B cell (primary cell): ENCODE results near the gene SLC35E3. TPM values are rescaled to one million over a fixed set of nuclear protein-coding genes. Genes with fewer than 3 reads are reported as not detected.

ENCODE experiments used
- ATAC-seq: fragments of 200-7000 bp; cut with Tn5 transposase; one replicate; pipeline ENCODE4 v1.10.0; 2021; ENCODE audit warnings: low read depth, mild to moderate bottlenecking, moderate number of reproducible peaks, moderate library complexity
- CTCF ChIA-PET: fragments of 350-600 bp; sonication (Branson Sonifier 250); formaldehyde crosslinking; loops from one replicate; lab custom pipeline; 2021; ENCODE audit warnings: antibody characterized with exemption, inconsistent platforms; lab: Charles Lee
- POLR2A ChIA-PET: fragments of 350-600 bp; sonication (Branson Sonifier 250); formaldehyde crosslinking; loops from one replicate; lab custom pipeline; 2021; ENCODE audit warnings: antibody characterized with exemption; lab: Charles Lee
- DNase-seq: peaks from one replicate; pipeline ENCODE4 v3.0.0; 2013
- H2AFZ ChIP-seq: 2 replicates; pipeline ENCODE4 v1.6.1; 2012; ENCODE audit warnings: mild to moderate bottlenecking, low read depth, low read length; ENCODE audit not compliant: insufficient read depth, poor library complexity, severe bottlenecking
- H3K27ac ChIP-seq, 2 donors: 1 replicate in 1 of 2; 2 replicates in 1 of 2; pipeline ENCODE4 v1.5.1; 2012 to 2013; ENCODE audit warnings: low read length in 2 of 2, mild to moderate bottlenecking in 2 of 2, moderate library complexity in 1 of 2
- H3K27me3 ChIP-seq, 4 experiments: fragments of 200-600 bp in 1 of 4; sonication (generic) in 1 of 4; replicated peaks in 1 of 4; 1 replicate in 2 of 4; 2 replicates in 2 of 4; pipeline versions ENCODE4 v1.6.1 to v1.7.0; 2013 to 2016; ENCODE audit warnings: low read length in 3 of 4, mild to moderate bottlenecking in 2 of 4, mixed read lengths in 1 of 4, moderate library complexity in 1 of 4; ENCODE audit not compliant: insufficient read depth in 4 of 4, control insufficient read depth in 3 of 4; ENCODE audit errors: control extremely low read depth in 1 of 4
- H3K36me3 ChIP-seq, 2 experiments: replicated peaks in 1 of 2; 1 replicate in 1 of 2; 2 replicates in 1 of 2; pipeline versions ENCODE4 v1.6.1 to v1.7.1; 2013; ENCODE audit warnings: low read length in 1 of 2; ENCODE audit not compliant: insufficient read depth in 2 of 2, control insufficient read depth in 1 of 2; ENCODE audit errors: control extremely low read depth in 1 of 2, extremely low read depth in 1 of 2
- H3K4me1 ChIP-seq, 2 donors: fragments of 200-600 bp in 1 of 2; sonication (generic) in 1 of 2; 1 replicate in 1 of 2; 2 replicates in 1 of 2; pipeline versions ENCODE4 v1.5.1 to v1.6.1; 2013 to 2017; ENCODE audit warnings: low read length in 2 of 2; ENCODE audit not compliant: control insufficient read depth in 2 of 2, insufficient read depth in 2 of 2
- H3K4me2 ChIP-seq: replicated peaks from 2 replicates; pipeline ENCODE3; 2012; ENCODE audit warnings: mild to moderate bottlenecking, low read depth, low read length; ENCODE audit not compliant: poor library complexity, severe bottlenecking
- H3K4me3 ChIP-seq, 5 experiments: fragments of 200-600 bp in 1 of 5; sonication (generic) in 1 of 5; 1 replicate in 3 of 5; 2 replicates in 2 of 5; pipeline versions ENCODE4 v1.5.1 to v1.7.0; 2011 to 2016; ENCODE audit warnings: low read length in 4 of 5, mild to moderate bottlenecking in 4 of 5, low read depth in 2 of 5, control low read depth in 1 of 5, moderate library complexity in 1 of 5; ENCODE audit not compliant: insufficient read depth in 1 of 5; ENCODE audit errors: control extremely low read depth in 1 of 5, extremely low read depth in 1 of 5
- H3K79me2 ChIP-seq: fragments of 200-600 bp; sonication (generic); one replicate; pipeline ENCODE4 v1.6.0; 2016; ENCODE audit warnings: low read length; ENCODE audit not compliant: control insufficient read depth, insufficient read depth
- H3K9ac ChIP-seq: fragments of 200-600 bp; sonication (generic); 2 replicates; pipeline ENCODE4 v1.6.1; 2017; ENCODE audit warnings: mild to moderate bottlenecking, low read length, moderate library complexity
- H3K9me3 ChIP-seq, 3 donors: one replicate each; pipeline versions ENCODE4 v1.6.1 to v1.7.1; 2013; ENCODE audit warnings: low read length in 2 of 3; ENCODE audit not compliant: control insufficient read depth in 2 of 3, insufficient read depth in 1 of 3; ENCODE audit errors: control extremely low read depth in 1 of 3
- H4K20me1 ChIP-seq: 2 replicates; pipeline ENCODE4 v1.6.0; 2012; ENCODE audit warnings: mild to moderate bottlenecking, low read length; ENCODE audit not compliant: insufficient read depth, control insufficient read depth, poor library complexity, severe bottlenecking
- H3K27ac Mint-ChIP-seq: one replicate; pipeline ENCODE4 v1.8.0; 2021; ENCODE audit warnings: mixed read lengths
- H3K27me3 Mint-ChIP-seq: one replicate; pipeline ENCODE4 v1.8.0; 2021; ENCODE audit warnings: mixed read lengths
- H3K4me1 Mint-ChIP-seq: one replicate; pipeline ENCODE4 v1.8.0; 2021; ENCODE audit warnings: mixed read lengths
- H3K4me3 Mint-ChIP-seq: one replicate; pipeline ENCODE4 v1.8.0; 2021; ENCODE audit warnings: mixed read lengths
- H3K9me3 Mint-ChIP-seq: one replicate; pipeline ENCODE4 v1.8.0; 2022; ENCODE audit warnings: mixed read lengths; ENCODE audit not compliant: insufficient read depth
- CTCF ChIP-seq: fragments of 200-600 bp; IDR thresholded peaks from one replicate; pipeline ENCODE4 v1.8.0; 2022; ENCODE audit warnings: antibody characterized with exemption, mild to moderate bottlenecking
- EZH2 ChIP-seq: IDR thresholded peaks from 2 replicates; pipeline ENCODE4 v1.6.1; 2012; ENCODE audit warnings: borderline replicate concordance, low read depth, mild to moderate bottlenecking, moderate library complexity, low read length; ENCODE audit not compliant: insufficient read depth, poor library complexity, severe bottlenecking
- WGBS: methylation state at CpG from one replicate; pipeline ENCODE4 v1.1.5; 2013; ENCODE audit warnings: missing lambda C conversion rate; ENCODE audit not compliant: insufficient coverage; 5-methylcytosine and 5-hydroxymethylcytosine counted together
- intact Hi-C: fragments of 100-400 bp; cut with micrococcal nuclease; formaldehyde crosslinking; loops from one replicate; pipeline ENCODE4 v1.10.0; 2022
- polyA plus RNA-seq: library from polyadenylated mRNA; depleted of rRNA; stranded (reverse); fragments of >200 nt; gene quantifications from 2 replicates; pipeline ENCODE4 v1.2.3, GENCODE V29; 2012
- total RNA-seq, 2 donors: library from RNA; stranded (reverse); fragments of 120-200 nt in 1 of 2; gene quantifications; 1 replicate in 1 of 2; 2 replicates in 1 of 2; pipeline versions ENCODE4 v1.2.3 to v1.2.4, GENCODE V29; 2013 to 2022

The SLC35E3 gene
- total and polyA plus RNA-seq, 2 donors (not counting 1 experiment from before 2014, with no cell fraction given), result 7.0 to 15.1 TPM

- no peak for DNase-seq
- intact Hi-C loops, result no loop called here
- WGBS, result 100% methylated on average over 3 of the region's 7 CpGs
- H3K9ac ChIP-seq, result no peak overlapping the region
- H3K27ac Mint-ChIP-seq, result no peak overlapping the region
- H4K20me1 ChIP-seq, result no peaks in the 10 kb centered on the region
- ATAC-seq, result no peak
- ChIA-PET POLR2A (no interaction called here), CTCF (interaction anchor here (0.6 kb wide), 1 partner anchor 80 kb away, joined by 3 read pairs; the partner anchor contains the start of gene MDM2)
- H3K9me3 Mint-ChIP-seq, result no peaks in the 10 kb centered on the region
- no peak overlapping the region for H3K4me2 ChIP-seq
- TF ChIP-seq EZH2, result no peak
- peaks cover 11 to 41% of the 10 kb centered on the region in 2 experiments for H3K36me3 ChIP-seq
- no peak overlapping the region for H3K27ac ChIP-seq
- no peaks in the 10 kb centered on the region for H3K79me2 ChIP-seq
- H3K27me3 Mint-ChIP-seq, result no peaks in the 10 kb centered on the region
- H3K27me3 ChIP-seq, result no peaks in the 10 kb centered on the region
- no peak overlapping the region for H2AFZ ChIP-seq
- no peaks in the 10 kb centered on the region for H3K4me1 Mint-ChIP-seq
- no peaks in the 10 kb centered on the region for H3K4me1 ChIP-seq
- H3K4me3 ChIP-seq, result no peak overlapping the region
- H3K9me3 ChIP-seq, result no peaks in the 10 kb centered on the region
- H3K4me3 Mint-ChIP-seq, result no peak overlapping the region
Measured at GRCh38 chr12:68727776-68728175, 18.2 kb upstream of the SLC35E3 start.

DNA sequence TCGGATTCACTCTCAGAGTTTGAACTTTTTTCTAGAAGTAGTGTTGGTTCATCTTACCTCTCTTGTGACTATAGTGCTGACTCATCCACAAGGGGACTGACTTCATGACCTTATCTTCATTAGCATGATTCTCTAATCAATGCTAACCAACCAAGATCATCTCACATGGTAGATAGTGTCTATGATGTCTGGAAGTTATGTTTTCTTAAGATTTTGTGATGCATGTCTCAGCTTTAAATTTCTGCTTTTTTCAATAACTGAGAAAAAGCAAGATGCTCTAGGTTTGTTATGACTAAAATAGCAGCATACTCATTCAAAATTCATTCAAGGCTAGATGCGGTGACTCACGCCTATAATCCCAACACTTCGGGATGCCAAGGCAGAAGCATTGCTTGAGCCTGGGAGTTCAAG lies 12.3 kb upstream of the SLC35E3 start:
- CTCF ChIA-PET, result no interaction called here
- H3K4me1 Mint-ChIP-seq, result no peaks in the 10 kb centered on the region
- H3K4me2 ChIP-seq, result no peak overlapping the region
- no peaks in the 10 kb centered on the region for H3K9me3 Mint-ChIP-seq
- no peaks in the 10 kb centered on the region for H3K9me3 ChIP-seq
- TF ChIP-seq CTCF (no peak), EZH2 (no peak)
- no peak overlapping the region for H3K9ac ChIP-seq
- DNase-seq, result no peak
- H3K4me3 ChIP-seq, result no peak overlapping the region
- intact Hi-C loops, result no loop called here
- 100% methylated on average over 3 of the region's 4 CpGs for WGBS
- no peak for ATAC-seq
- no peaks in the 10 kb centered on the region for H3K27me3 Mint-ChIP-seq
- peaks cover 20 to 46% of the 10 kb centered on the region in 2 experiments for H3K36me3 ChIP-seq
- no peaks in the 10 kb centered on the region for H3K4me1 ChIP-seq
- POLR2A ChIA-PET, result no interaction called here
- no peak overlapping the region for H2AFZ ChIP-seq
- no peaks in the 10 kb centered on the region for H3K27me3 ChIP-seq
- H3K4me3 Mint-ChIP-seq, result no peak overlapping the region
- H4K20me1 ChIP-seq, result no peaks in the 10 kb centered on the region
- no peak overlapping the region for H3K27ac Mint-ChIP-seq
- H3K79me2 ChIP-seq, result no peaks in the 10 kb centered on the region
- no peak overlapping the region for H3K27ac ChIP-seq
